A673 (cell line): ENCODE measurements around the gene SDF4. TPM values are rescaled to one million over a fixed set of nuclear protein-coding genes. Genes with fewer than 3 reads are reported as not detected.

ENCODE experiments used
- BruUV-seq: library from RNA; stranded (reverse); fragments of 400-500 nt; replicated peaks from 2 replicates; lab custom pipeline; 2021; lab: Mats Ljungman, UMichigan
- CTCF ChIA-PET: fragments of 300-600 bp; sonication (Branson Sonifier 250); formaldehyde crosslinking; loops from one replicate; lab custom pipeline; 2022; ENCODE audit warnings: antibody characterized with exemption; lab: Charles Lee
- POLR2A ChIA-PET: fragments of 300-600 bp; sonication (Branson Sonifier 250); formaldehyde crosslinking; loops from one replicate; lab custom pipeline; 2022; ENCODE audit warnings: antibody characterized with exemption; ENCODE audit not compliant: low non-redundant PET; lab: Charles Lee
- DNase-seq: peaks from one replicate; pipeline ENCODE4 v3.0.0-alpha.2; 2015; ENCODE audit warnings: low spot score
- H3K27ac ChIP-seq: fragments of 200-600 bp; sonication (generic); 2 replicates; pipeline ENCODE4 v1.5.1; 2016; ENCODE audit warnings: mixed run types, low read depth, mild to moderate bottlenecking, mixed read lengths, antibody characterized with exemption, low read length; ENCODE audit not compliant: poor library complexity, severe bottlenecking
- H3K27me3 ChIP-seq: fragments of 200-600 bp; sonication (generic); replicated peaks from 2 replicates; pipeline ENCODE4 v1.6.1; 2017; ENCODE audit warnings: mixed run types, low read depth, mild to moderate bottlenecking, mixed read lengths, antibody characterized with exemption, low read length; ENCODE audit not compliant: insufficient read depth, poor library complexity
- H3K36me3 ChIP-seq: fragments of 200-600 bp; sonication (generic); 2 replicates; pipeline ENCODE4 v1.6.1; 2016; ENCODE audit warnings: mixed run types, mild to moderate bottlenecking, mixed read lengths, antibody characterized with exemption, low read length; ENCODE audit not compliant: insufficient read depth, poor library complexity, severe bottlenecking
- H3K4me1 ChIP-seq: fragments of 200-600 bp; sonication (generic); 2 replicates; pipeline ENCODE4 v1.6.1; 2017; ENCODE audit warnings: mixed run types, mild to moderate bottlenecking, mixed read lengths, antibody characterized with exemption, low read length; ENCODE audit not compliant: insufficient read depth, poor library complexity, severe bottlenecking
- H3K4me3 ChIP-seq: fragments of 200-600 bp; sonication (generic); 2 replicates; pipeline ENCODE4 v1.5.1; 2016; ENCODE audit warnings: low read depth, mixed run types, mild to moderate bottlenecking, mixed read lengths, low read length; ENCODE audit not compliant: poor library complexity, severe bottlenecking
- H3K9me3 ChIP-seq: fragments of 200-600 bp; sonication (generic); 2 replicates; pipeline ENCODE4 v1.6.1; 2016; ENCODE audit warnings: mixed run types, low read depth, mild to moderate bottlenecking, mixed read lengths, antibody characterized with exemption, low read length; ENCODE audit not compliant: poor library complexity, severe bottlenecking
- EZH2 ChIP-seq: fragments of 200-600 bp; sonication (generic); IDR thresholded peaks from 2 replicates; pipeline ENCODE4 v1.6.1; 2017; ENCODE audit warnings: borderline replicate concordance, low read depth, mild to moderate bottlenecking, mixed read lengths, antibody characterized with exemption, low read length; ENCODE audit not compliant: poor library complexity, severe bottlenecking
- intact Hi-C: fragments of 100-400 bp; cut with micrococcal nuclease; formaldehyde crosslinking; loops from one replicate; pipeline ENCODE4 v1.10.0; 2022; ENCODE audit not compliant: unreplicated experiment
- total RNA-seq: library from RNA; stranded (reverse); gene quantifications from 2 replicates; pipeline ENCODE4 v1.2.3, GENCODE V29; 2021
- TF ChIP-seq, protein P1 (sequence below): fragments of 300-800, 200-600 bp; sonication (generic); conservative IDR thresholded peaks from 2 replicates; pipeline ENCODE4 v1.5.1; 2017; ENCODE audit warnings: low read depth, mild to moderate bottlenecking, antibody characterized with exemption, low read length, moderate library complexity, mixed read lengths

Gene SDF4
- total RNA-seq, 1 experiment from 2014 or later = 133 TPM

DNA sequence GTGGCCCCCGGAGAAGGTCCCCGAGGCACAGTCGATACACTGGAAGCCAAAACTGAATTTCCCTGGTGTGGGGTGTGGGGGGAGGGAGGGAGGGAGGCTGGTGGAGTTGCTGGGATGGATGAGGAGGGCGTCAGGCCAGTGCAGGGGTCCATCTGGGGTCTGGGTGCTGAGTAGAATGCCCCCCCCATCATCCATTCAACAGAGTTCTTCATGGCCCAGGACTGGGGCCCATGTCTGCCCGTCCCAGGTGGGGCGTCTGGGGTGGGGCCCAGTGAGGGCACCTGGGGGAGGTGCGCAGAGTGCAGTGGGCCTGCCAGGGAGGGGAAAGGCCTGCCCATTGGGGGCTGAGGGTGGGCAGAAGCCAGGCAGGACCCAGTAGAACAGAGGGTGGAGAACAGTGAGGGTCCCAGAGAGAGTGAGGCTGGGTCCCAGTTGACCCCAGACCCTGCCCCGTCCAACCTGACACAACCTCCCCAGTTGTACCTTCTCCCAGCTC is 27.3 kb downstream of the SDF4 start:
- intact Hi-C loops = no loop called here
- Histone ChIP-seq H3K36me3 (no peaks in the 10 kb centered on the region), H3K4me3 (no peak overlapping the region), H3K4me1 (peaks cover 6% of the 10 kb centered on the region), H3K27ac (no peak overlapping the region), H3K27me3 (no peaks in the 10 kb centered on the region), H3K9me3 (no peaks in the 10 kb centered on the region)
- CTCF ChIA-PET = no interaction called here
- DNase-seq = no peak
- no TSS peak for BruUV-seq
- POLR2A ChIA-PET = no interaction called here
- TF ChIP-seq, protein P1, sequence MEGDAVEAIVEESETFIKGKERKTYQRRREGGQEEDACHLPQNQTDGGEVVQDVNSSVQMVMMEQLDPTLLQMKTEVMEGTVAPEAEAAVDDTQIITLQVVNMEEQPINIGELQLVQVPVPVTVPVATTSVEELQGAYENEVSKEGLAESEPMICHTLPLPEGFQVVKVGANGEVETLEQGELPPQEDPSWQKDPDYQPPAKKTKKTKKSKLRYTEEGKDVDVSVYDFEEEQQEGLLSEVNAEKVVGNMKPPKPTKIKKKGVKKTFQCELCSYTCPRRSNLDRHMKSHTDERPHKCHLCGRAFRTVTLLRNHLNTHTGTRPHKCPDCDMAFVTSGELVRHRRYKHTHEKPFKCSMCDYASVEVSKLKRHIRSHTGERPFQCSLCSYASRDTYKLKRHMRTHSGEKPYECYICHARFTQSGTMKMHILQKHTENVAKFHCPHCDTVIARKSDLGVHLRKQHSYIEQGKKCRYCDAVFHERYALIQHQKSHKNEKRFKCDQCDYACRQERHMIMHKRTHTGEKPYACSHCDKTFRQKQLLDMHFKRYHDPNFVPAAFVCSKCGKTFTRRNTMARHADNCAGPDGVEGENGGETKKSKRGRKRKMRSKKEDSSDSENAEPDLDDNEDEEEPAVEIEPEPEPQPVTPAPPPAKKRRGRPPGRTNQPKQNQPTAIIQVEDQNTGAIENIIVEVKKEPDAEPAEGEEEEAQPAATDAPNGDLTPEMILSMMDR = no peak
- TF ChIP-seq EZH2 = no peak

DNA sequence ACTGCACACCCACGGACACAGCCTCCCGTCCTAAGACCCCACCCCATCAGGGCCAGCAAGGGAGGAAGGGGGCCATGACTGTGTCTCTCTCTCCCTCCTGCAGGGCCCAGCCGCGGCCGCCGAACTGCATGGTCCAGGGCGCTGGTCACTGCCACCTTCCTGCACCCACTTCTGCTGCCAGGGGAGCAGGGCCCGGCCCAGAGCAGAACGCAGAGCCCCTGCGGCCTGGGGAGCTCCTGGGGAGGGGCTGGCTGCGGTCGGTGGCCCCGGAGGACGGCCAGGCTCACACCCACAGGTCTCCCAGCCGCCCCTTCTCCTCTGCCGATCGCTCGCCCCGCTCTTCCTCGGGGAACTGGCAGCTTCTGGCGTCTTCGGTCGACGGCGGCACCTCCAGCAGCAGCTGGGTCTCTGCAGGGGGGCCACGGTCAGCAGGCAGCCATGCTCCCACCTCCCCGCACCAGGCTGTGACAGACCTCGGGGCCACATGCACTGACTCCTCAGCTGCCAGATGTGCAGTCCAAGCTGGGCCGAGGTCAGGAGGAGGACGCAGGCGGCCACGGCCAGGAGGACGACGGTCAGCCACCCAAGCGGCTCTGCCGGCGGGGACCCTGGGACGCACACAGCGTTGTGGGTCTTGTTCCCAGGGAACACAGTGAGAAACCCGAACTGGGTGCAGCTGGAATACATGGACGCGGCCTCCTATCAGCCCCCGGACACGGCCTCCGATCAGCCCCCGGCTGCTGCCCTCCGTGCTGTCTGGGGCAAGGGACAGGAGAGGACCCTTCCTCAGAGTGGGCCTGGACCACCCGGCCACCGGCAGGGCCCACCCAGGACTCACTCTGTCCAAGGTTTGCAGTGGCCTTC is 28.0 kb downstream of the SDF4 start:
- intact Hi-C loops = no loop called here
- Histone ChIP-seq H3K4me1 (peaks cover 6% of the 10 kb centered on the region), H3K27ac (no peak overlapping the region), H3K9me3 (no peaks in the 10 kb centered on the region), H3K27me3 (no peaks in the 10 kb centered on the region), H3K4me3 (no peak overlapping the region), H3K36me3 (no peaks in the 10 kb centered on the region)
- ChIA-PET CTCF (no interaction called here), POLR2A (no interaction called here)
- BruUV-seq = no TSS peak
- no peak for DNase-seq
- no peak for TF ChIP-seq EZH2
- TF ChIP-seq, protein P1 = no peak

DNA sequence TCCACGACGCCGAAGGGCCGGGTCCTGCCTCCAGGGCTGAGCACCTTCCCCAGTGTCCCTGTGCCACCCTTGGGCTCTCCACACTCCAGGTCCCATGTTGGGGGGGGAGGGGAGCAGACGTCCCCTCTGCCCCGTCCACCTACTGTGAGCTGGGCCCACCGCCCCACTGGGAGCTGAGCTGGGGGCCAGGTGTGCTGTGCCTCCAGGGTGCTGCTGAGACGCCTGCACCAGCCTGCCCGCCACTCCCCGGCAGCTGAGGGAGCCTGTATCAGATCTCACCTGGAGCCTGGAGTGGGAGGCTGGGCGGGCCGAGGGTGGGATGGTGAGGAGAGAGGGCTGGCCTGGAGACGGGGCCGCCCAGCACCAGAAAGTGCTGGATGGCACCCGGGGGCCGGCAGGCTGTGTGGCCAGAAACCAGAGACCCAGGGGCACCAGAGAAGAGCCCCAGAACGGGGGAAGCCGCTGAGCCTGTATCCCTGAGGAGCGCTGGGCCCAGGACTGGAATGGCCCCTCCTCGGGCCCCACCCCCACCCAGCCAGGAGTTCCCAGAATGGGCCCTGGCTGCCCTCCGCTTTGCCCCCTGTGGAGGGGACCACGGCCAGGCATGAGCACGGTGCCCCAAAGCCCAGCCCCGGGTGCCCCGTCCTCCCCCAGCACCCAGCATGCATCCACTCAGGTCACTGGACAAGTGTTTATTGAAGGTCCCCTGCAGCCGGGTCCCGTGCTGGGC is 28.8 kb downstream of the SDF4 start:
- Histone ChIP-seq H3K4me1 (no peaks in the 10 kb centered on the region), H3K36me3 (no peaks in the 10 kb centered on the region), H3K27ac (no peak overlapping the region), H3K9me3 (no peaks in the 10 kb centered on the region), H3K4me3 (no peak overlapping the region), H3K27me3 (no peaks in the 10 kb centered on the region)
- ChIA-PET POLR2A (no interaction called here), CTCF (no interaction called here)
- no TSS peak for BruUV-seq
- intact Hi-C loops = no loop called here
- TF ChIP-seq, protein P1 = no peak
- no peak for TF ChIP-seq EZH2
- no peak for DNase-seq
